Activated T-cell treated with anti-CD3 and anti-CD28 coated beads, Interleukin-2, amount 50 U/mL, for 1 hour (primary cell): ENCODE data around the gene HYAL2.

Source experiments
- DNase-seq: peaks from one replicate; pipeline ENCODE4 v3.0.0-alpha.2; 2020

Gene HYAL2

DNA sequence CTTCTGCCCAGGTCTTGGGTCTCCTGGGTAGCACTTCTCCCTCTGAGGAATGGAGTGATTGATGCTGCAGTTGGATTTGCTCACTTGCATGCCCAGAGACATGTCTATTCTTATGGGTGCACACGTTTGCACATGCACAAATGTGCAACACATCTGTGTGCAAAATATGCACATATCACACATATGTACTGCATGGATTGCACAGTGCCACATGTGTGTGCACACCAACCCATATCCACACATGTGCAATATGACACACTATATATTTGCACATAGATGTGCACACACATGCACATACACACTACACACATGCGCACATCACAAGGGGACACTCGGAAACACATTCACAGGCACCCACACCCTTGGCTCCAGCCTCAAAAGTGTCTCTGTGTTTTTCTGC, 54.3 kb downstream of the HYAL2 start:
- no peak for DNase-seq
